ENCODE results near the gene PPP6R1. TPM values are rescaled to one million over a fixed set of nuclear protein-coding genes. Genes with fewer than 3 reads are reported as not detected.

PPP6R1 gene
- total RNA-seq, 1 experiment from 2014 or later = 172 TPM

GRCh38 chr19:55242517-55242916 is 16.3 kb downstream of the PPP6R1 start:
- TF ChIP-seq REST (IDR thresholded peaks at IDR 0.05; ENCODE audit: insufficient read depth in 1 of 2, low read depth in 2 of 2, low read length in 1 of 2) (no peak), TCF7L2 (IDR thresholded peaks at IDR 0.05; ENCODE audit: low read depth, low read length) (no peak), SIN3A (IDR thresholded peaks at IDR 0.05; ENCODE audit: borderline replicate concordance, insufficient read depth, low read depth, low read length) (no peak), CTCF (IDR thresholded peaks at IDR 0.05) (no peak), POLR2AphosphoS5 (IDR thresholded peaks at IDR 0.05; ENCODE audit: low read depth, low read length) (no peak)
- no peaks in the 10 kb centered on the region for H3K27me3 ChIP-seq (ENCODE audit: control insufficient read depth, insufficient read depth, low read length)
- H3K36me3 ChIP-seq (ENCODE audit: control insufficient read depth, insufficient read depth, low read length) = peaks cover 17% of the 10 kb centered on the region; the same call in 1 of the 2 replicates
- CTCF ChIA-PET = no interaction called here
- H3K4me1 ChIP-seq (ENCODE audit: control insufficient read depth, insufficient read depth, low read length) = 0 out of 2 replicates have a peak, but pooled peaks cover 2% of the 10 kb centered on the region
- no peak overlapping the region for H3K4me3 ChIP-seq (ENCODE audit: low read depth in 2 of 2, low read length in 2 of 2)
- in situ Hi-C loops (cut with HindIII; ENCODE audit: low pct_unique_long_range_greater_than_20kb, low sequenced_read_pairs) = no loop called here
- BruUV-seq (replicated peaks) = no TSS peak
- intact Hi-C loops (cut with micrococcal nuclease; ENCODE audit: unreplicated experiment) = no loop called here
- no peak for ATAC-seq
- POLR2A ChIA-PET = interaction anchor here (0.7 kb wide), 1 partner anchor 37 kb away, joined by 5 read pairs; no protein-coding TSS in a partner anchor
- no peaks in the 10 kb centered on the region for H3K9me3 ChIP-seq (ENCODE audit: control insufficient read depth, insufficient read depth, low read depth, low read length)
- no peak overlapping the region for H3K27ac ChIP-seq (ENCODE audit: low read length)
- no peak for DNase-seq (ENCODE audit: low read depth, low spot score)

GRCh38 chr19:55241935-55242464 is 16.8 kb downstream of the PPP6R1 start:
- intact Hi-C loops (cut with micrococcal nuclease; ENCODE audit: unreplicated experiment) = no loop called here
- no TSS peak for BruUV-seq (replicated peaks)

More at GRCh38 chr19:55241935-55242464, 16.8 kb downstream of the PPP6R1 start:
- no peak overlapping the region for H3K27ac ChIP-seq (ENCODE audit: low read length)
- no peaks in the 10 kb centered on the region for H3K9me3 ChIP-seq (ENCODE audit: control insufficient read depth, insufficient read depth, low read depth, low read length)
- TF ChIP-seq CTCF (IDR thresholded peaks at IDR 0.05) (no peak), REST (IDR thresholded peaks at IDR 0.05; ENCODE audit: insufficient read depth in 1 of 2, low read depth in 2 of 2, low read length in 1 of 2) (no peak)
- H3K36me3 ChIP-seq (ENCODE audit: control insufficient read depth, insufficient read depth, low read length) = peaks cover 22% of the 10 kb centered on the region; the same call in 1 of the 2 replicates
- in situ Hi-C loops (cut with HindIII; ENCODE audit: low pct_unique_long_range_greater_than_20kb, low sequenced_read_pairs) = no loop called here
- no peaks in the 10 kb centered on the region for H3K4me1 ChIP-seq (ENCODE audit: control insufficient read depth, insufficient read depth, low read length)
- ChIA-PET CTCF (no interaction called here), POLR2A (no interaction called here)
- no peaks in the 10 kb centered on the region for H3K27me3 ChIP-seq (ENCODE audit: control insufficient read depth, insufficient read depth, low read length)
- no peak for DNase-seq (ENCODE audit: low read depth, low spot score)
- ATAC-seq = peak; percentile 3; the same call in 1 of the 2 replicates
- no peak overlapping the region for H3K4me3 ChIP-seq (ENCODE audit: low read depth in 2 of 2, low read length in 2 of 2)

Measured in Panc1 (cell line).